DND-41 (cell line): ENCODE measurements around the gene FBXW7.
A peak's percentile ranks its signal among the peaks of the same experiment; 100 is the strongest.

Experiments used
- ATAC-seq: fragments of 200-7000 bp; cut with Tn5 transposase; 3 replicates; pipeline ENCODE4 v1.9.1; 2021; ENCODE audit warnings: low read depth; ENCODE audit not compliant: insufficient read depth
- DNase-seq: peaks from one replicate; pipeline ENCODE4 v3.0.0-alpha.2; 2020
- H2AFZ ChIP-seq: 2 replicates; pipeline ENCODE4 v1.6.0; 2012; ENCODE audit warnings: low read depth, low read length
- H3K27ac ChIP-seq: 2 replicates; pipeline ENCODE4 v1.5.1; 2012; ENCODE audit warnings: low read length, inconsistent platforms
- H3K27me3 ChIP-seq: fragments of 200-600 bp; sonication (generic); 2 replicates; pipeline ENCODE4 v1.6.0; 2012; ENCODE audit warnings: low read length, mild to moderate bottlenecking, inconsistent platforms; ENCODE audit not compliant: insufficient read depth, poor library complexity
- H3K36me3 ChIP-seq: 2 replicates; pipeline ENCODE4 v1.5.1; 2012; ENCODE audit warnings: low read length, inconsistent platforms; ENCODE audit not compliant: insufficient read depth
- H3K4me1 ChIP-seq: 2 replicates; pipeline ENCODE4 v1.5.1; 2012; ENCODE audit warnings: mild to moderate bottlenecking, low read length; ENCODE audit not compliant: insufficient read depth
- H3K4me2 ChIP-seq: 2 replicates; pipeline ENCODE4 v1.6.0; 2012; ENCODE audit warnings: mild to moderate bottlenecking, moderate library complexity, low read length, inconsistent platforms; ENCODE audit not compliant: insufficient read depth
- H3K4me3 ChIP-seq, 2 experiments: fragments of 200-600 bp in 1 of 2; shearing (Covaris generic) in 1 of 2; 2 replicates each; pipeline ENCODE4 v1.5.1; 2012 to 2016; ENCODE audit warnings: inconsistent platforms in 2 of 2, low read length in 2 of 2, mild to moderate bottlenecking in 2 of 2, low read depth in 1 of 2, moderate library complexity in 1 of 2
- H3K79me2 ChIP-seq: 2 replicates; pipeline ENCODE4 v1.6.0; 2012; ENCODE audit warnings: low read length, inconsistent platforms; ENCODE audit not compliant: insufficient read depth
- H3K9ac ChIP-seq: 2 replicates; pipeline ENCODE4 v1.6.0; 2012; ENCODE audit warnings: low read depth, mild to moderate bottlenecking, inconsistent platforms, low read length, moderate library complexity
- H3K9me3 ChIP-seq: 2 replicates; pipeline ENCODE4 v1.5.1; 2012; ENCODE audit warnings: low read length, moderate library complexity, mild to moderate bottlenecking, inconsistent platforms; ENCODE audit not compliant: insufficient read depth, severe bottlenecking
- H4K20me1 ChIP-seq: 2 replicates; pipeline ENCODE4 v1.6.0; 2012; ENCODE audit warnings: low read length; ENCODE audit not compliant: insufficient read depth
- CTCF ChIP-seq: IDR thresholded peaks from 2 replicates; pipeline ENCODE4 v1.5.1; 2012; ENCODE audit warnings: borderline replicate concordance, low read length, moderate library complexity, mild to moderate bottlenecking; ENCODE audit not compliant: poor library complexity, severe bottlenecking; ENCODE audit errors: extremely low read depth
- EZH2 ChIP-seq: IDR thresholded peaks from 3 replicates; pipeline ENCODE4 v1.6.1; 2012; ENCODE audit warnings: borderline replicate concordance, low read depth, mild to moderate bottlenecking, moderate library complexity, low read length, inconsistent platforms; ENCODE audit not compliant: severe bottlenecking

Gene FBXW7

GRCh38 chr4:152392079-152392478, 143.8 kb downstream of the FBXW7 start:
- Histone ChIP-seq H2AFZ (no peak overlapping the region), H3K9ac (no peak overlapping the region), H4K20me1 (no peaks in the 10 kb centered on the region), H3K4me1 (no peaks in the 10 kb centered on the region), H3K9me3 (no peaks in the 10 kb centered on the region), H3K27me3 (no peaks in the 10 kb centered on the region), H3K27ac (no peak overlapping the region), H3K4me2 (no peak overlapping the region), H3K4me3 (no peak overlapping the region), H3K36me3 (0 out of 2 replicates have a peak, but pooled peaks cover 4% of the 10 kb centered on the region), H3K79me2 (peaks cover 9% of the 10 kb centered on the region; the same call in 1 of the 2 replicates)
- no peak for ATAC-seq
- no peak for TF ChIP-seq EZH2
- no peak for TF ChIP-seq CTCF
- DNase-seq, result no peak

- no peak overlapping the region for H3K4me2 ChIP-seq
- TF ChIP-seq CTCF (no peak), EZH2 (no peak)
- no peaks in the 10 kb centered on the region for H4K20me1 ChIP-seq
- H2AFZ ChIP-seq, result no peak overlapping the region
- DNase-seq (no peak), ATAC-seq (no peak)
- no peaks in the 10 kb centered on the region for H3K27me3 ChIP-seq
- H3K9ac ChIP-seq, result no peak overlapping the region
- H3K4me1 ChIP-seq, result no peaks in the 10 kb centered on the region
- H3K4me3 ChIP-seq, result no peak overlapping the region
- H3K27ac ChIP-seq, result no peak overlapping the region
- no peaks in the 10 kb centered on the region for H3K9me3 ChIP-seq
- H3K79me2 ChIP-seq, result peaks cover 12% of the 10 kb centered on the region
- 0 out of 2 replicates have a peak, but pooled peaks cover 4% of the 10 kb centered on the region for H3K36me3 ChIP-seq
Observed at GRCh38 chr4:152390216-152390615, 145.7 kb downstream of the FBXW7 start.

GRCh38 chr4:152389359-152389758, 146.5 kb downstream of the FBXW7 start:
- TF ChIP-seq CTCF (no peak), EZH2 (no peak)
- no peak overlapping the region for H3K27ac ChIP-seq
- peaks cover 12% of the 10 kb centered on the region for H3K79me2 ChIP-seq
- H3K4me2 ChIP-seq, result no peak overlapping the region
- ATAC-seq, result no peak
- DNase-seq, result no peak
- H3K36me3 ChIP-seq, result 0 out of 2 replicates have a peak, but pooled peaks cover 4% of the 10 kb centered on the region
- H3K9ac ChIP-seq, result no peak overlapping the region
- H3K4me3 ChIP-seq, result no peak overlapping the region
- no peaks in the 10 kb centered on the region for H3K4me1 ChIP-seq
- H4K20me1 ChIP-seq, result no peaks in the 10 kb centered on the region
- no peaks in the 10 kb centered on the region for H3K9me3 ChIP-seq
- H3K27me3 ChIP-seq, result no peaks in the 10 kb centered on the region
- H2AFZ ChIP-seq, result no peak overlapping the region

GRCh38 chr4:152385551-152385950, 150.3 kb downstream of the FBXW7 start:
- Histone ChIP-seq H4K20me1 (no peaks in the 10 kb centered on the region), H3K4me1 (peaks cover 16% of the 10 kb centered on the region; the same call in 1 of the 2 replicates), H3K36me3 (no peaks in the 10 kb centered on the region), H3K79me2 (peaks cover 8% of the 10 kb centered on the region), H2AFZ (no peak overlapping the region), H3K9ac (no peak overlapping the region), H3K27ac (no peak overlapping the region), H3K4me2 (no peak overlapping the region), H3K9me3 (no peaks in the 10 kb centered on the region), H3K27me3 (no peaks in the 10 kb centered on the region), H3K4me3 (no peak overlapping the region)
- TF ChIP-seq EZH2 (no peak), CTCF (peak; percentile 75)
- DNase-seq (peak; percentile 12), ATAC-seq (peak; percentile 62)
